HL-60 (cell line): Measurements from ENCODE around the gene NT5C1A.

Experiments used
- DNase-seq, 2 experiments: peaks; one replicate each; pipeline ENCODE4 v3.0.0-alpha.2; 2010 to 2020; ENCODE audit warnings: low read depth in 1 of 2, low spot score in 1 of 2
- H3K27ac ChIP-seq: fragments of 250-450 bp; sonication (Bioruptor Pico); replicated peaks from 2 replicates; pipeline ENCODE4 v1.5.1; 2020; ENCODE audit warnings: mild to moderate bottlenecking, moderate library complexity
- H3K27me3 ChIP-seq: fragments of 250-450 bp; sonication (Bioruptor Pico); 2 replicates; pipeline ENCODE4 v1.5.1; 2021; ENCODE audit warnings: mild to moderate bottlenecking, moderate library complexity; ENCODE audit not compliant: insufficient read depth, poor library complexity, severe bottlenecking
- H3K4me3 ChIP-seq: replicated peaks from 2 replicates; pipeline ENCODE4 v1.5.1; 2011; ENCODE audit warnings: mild to moderate bottlenecking, control low read depth, low read length; ENCODE audit not compliant: insufficient read depth
- CTCF ChIP-seq: IDR thresholded peaks from one replicate; pipeline ENCODE4 v1.5.1; 2011; ENCODE audit warnings: low read length, control low read depth, inconsistent platforms; ENCODE audit not compliant: insufficient read depth
- GABPA ChIP-seq: IDR thresholded peaks from 2 replicates; pipeline ENCODE4 v1.6.1; 2012; ENCODE audit warnings: low read depth
- POLR2AphosphoS5 ChIP-seq: IDR thresholded peaks from 2 replicates; pipeline ENCODE4 v1.6.1; 2012; ENCODE audit warnings: low read depth
- SPI1 ChIP-seq: IDR thresholded peaks from 2 replicates; pipeline ENCODE4 v1.6.1; 2012; ENCODE audit warnings: low read depth, mild to moderate bottlenecking, borderline replicate concordance
- TF ChIP-seq, protein P1 (sequence below): IDR thresholded peaks from 2 replicates; pipeline ENCODE4 v1.6.1; 2012; ENCODE audit warnings: low read depth; ENCODE audit not compliant: insufficient replicate concordance

The NT5C1A gene

GRCh38 chr1:39650431-39650830, 21.5 kb downstream of the NT5C1A start:
- TF ChIP-seq, protein P1, sequence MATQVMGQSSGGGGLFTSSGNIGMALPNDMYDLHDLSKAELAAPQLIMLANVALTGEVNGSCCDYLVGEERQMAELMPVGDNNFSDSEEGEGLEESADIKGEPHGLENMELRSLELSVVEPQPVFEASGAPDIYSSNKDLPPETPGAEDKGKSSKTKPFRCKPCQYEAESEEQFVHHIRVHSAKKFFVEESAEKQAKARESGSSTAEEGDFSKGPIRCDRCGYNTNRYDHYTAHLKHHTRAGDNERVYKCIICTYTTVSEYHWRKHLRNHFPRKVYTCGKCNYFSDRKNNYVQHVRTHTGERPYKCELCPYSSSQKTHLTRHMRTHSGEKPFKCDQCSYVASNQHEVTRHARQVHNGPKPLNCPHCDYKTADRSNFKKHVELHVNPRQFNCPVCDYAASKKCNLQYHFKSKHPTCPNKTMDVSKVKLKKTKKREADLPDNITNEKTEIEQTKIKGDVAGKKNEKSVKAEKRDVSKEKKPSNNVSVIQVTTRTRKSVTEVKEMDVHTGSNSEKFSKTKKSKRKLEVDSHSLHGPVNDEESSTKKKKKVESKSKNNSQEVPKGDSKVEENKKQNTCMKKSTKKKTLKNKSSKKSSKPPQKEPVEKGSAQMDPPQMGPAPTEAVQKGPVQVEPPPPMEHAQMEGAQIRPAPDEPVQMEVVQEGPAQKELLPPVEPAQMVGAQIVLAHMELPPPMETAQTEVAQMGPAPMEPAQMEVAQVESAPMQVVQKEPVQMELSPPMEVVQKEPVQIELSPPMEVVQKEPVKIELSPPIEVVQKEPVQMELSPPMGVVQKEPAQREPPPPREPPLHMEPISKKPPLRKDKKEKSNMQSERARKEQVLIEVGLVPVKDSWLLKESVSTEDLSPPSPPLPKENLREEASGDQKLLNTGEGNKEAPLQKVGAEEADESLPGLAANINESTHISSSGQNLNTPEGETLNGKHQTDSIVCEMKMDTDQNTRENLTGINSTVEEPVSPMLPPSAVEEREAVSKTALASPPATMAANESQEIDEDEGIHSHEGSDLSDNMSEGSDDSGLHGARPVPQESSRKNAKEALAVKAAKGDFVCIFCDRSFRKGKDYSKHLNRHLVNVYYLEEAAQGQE = no peak
- TF ChIP-seq CTCF (no peak), GABPA (no peak), SPI1 (no peak), POLR2AphosphoS5 (no peak)
- H3K27me3 ChIP-seq = peaks cover 2% of the 10 kb centered on the region
- DNase-seq = no peak
- H3K4me3 ChIP-seq = no peak overlapping the region
- H3K27ac ChIP-seq = no peak overlapping the region

- no peak overlapping the region for H3K27ac ChIP-seq
- peaks cover 2% of the 10 kb centered on the region for H3K27me3 ChIP-seq
- no peak overlapping the region for H3K4me3 ChIP-seq
- TF ChIP-seq POLR2AphosphoS5 (no peak), SPI1 (no peak), CTCF (no peak), GABPA (no peak)
- TF ChIP-seq, protein P1 = no peak
- DNase-seq = no peak
Measured at GRCh38 chr1:39649636-39650185, 22.2 kb downstream of the NT5C1A start.

- no peaks in the 10 kb centered on the region for H3K27me3 ChIP-seq
- H3K4me3 ChIP-seq = no peak overlapping the region
- H3K27ac ChIP-seq = no peak overlapping the region
- no peak for DNase-seq
- TF ChIP-seq GABPA (no peak), POLR2AphosphoS5 (no peak), SPI1 (no peak), CTCF (no peak)
- TF ChIP-seq, protein P1 = no peak
Measured at GRCh38 chr1:39648496-39648895, 23.4 kb downstream of the NT5C1A start.
